Dermis blood vessel endothelial cell (primary cell): ENCODE measurements around the gene PTPRC. TPM values are rescaled to one million over a fixed set of nuclear protein-coding genes. Genes with fewer than 3 reads are reported as not detected.

Experiments used
- DNase-seq: peaks from one replicate; pipeline ENCODE4 v3.0.0; 2010
- total RNA-seq: library from RNA; depleted of rRNA; stranded (reverse); fragments of >200 nt; gene quantifications from 2 replicates; pipeline ENCODE4 v1.2.3, GENCODE V29; 2014

Gene PTPRC
- total RNA-seq, 1 donor from 2014 or later: not detected

- DNase-seq: peak; percentile 3
These were observed 37.4 kb downstream of the PTPRC start for GRCh38 chr1:198676253-198676652.

GRCh38 chr1:198677027-198677426, 38.2 kb downstream of the PTPRC start:
- no peak for DNase-seq

GRCh38 chr1:198677871-198678270, 39.0 kb downstream of the PTPRC start:
- no peak for DNase-seq

- no peak for DNase-seq
These were observed 39.5 kb downstream of the PTPRC start for GRCh38 chr1:198678301-198678836.

- no peak for DNase-seq
These were observed 40.1 kb downstream of the PTPRC start for GRCh38 chr1:198678901-198679329.

- DNase-seq: no peak
These were observed 40.8 kb downstream of the PTPRC start for GRCh38 chr1:198679535-198680173.

GRCh38 chr1:198680174-198680875, 41.5 kb downstream of the PTPRC start:
- DNase-seq: no peak

- no peak for DNase-seq
These were observed 42.4 kb downstream of the PTPRC start for GRCh38 chr1:198681252-198681651.

- DNase-seq: peak; percentile 39
These were observed 43.3 kb downstream of the PTPRC start for GRCh38 chr1:198681831-198682759.

- DNase-seq: no peak
These were observed 44.0 kb downstream of the PTPRC start for GRCh38 chr1:198682850-198683249.

GRCh38 chr1:198683449-198683848, 44.6 kb downstream of the PTPRC start:
- DNase-seq: no peak

- DNase-seq: peak; percentile 63
These were observed 47.4 kb downstream of the PTPRC start for GRCh38 chr1:198686069-198686728.

- no peak for DNase-seq
These were observed 48.6 kb downstream of the PTPRC start for GRCh38 chr1:198687429-198687828.

- DNase-seq: no peak
These were observed 52.2 kb downstream of the PTPRC start for GRCh38 chr1:198691063-198691462.

- DNase-seq: no peak
These were observed 54.5 kb downstream of the PTPRC start for GRCh38 chr1:198693321-198693720.

GRCh38 chr1:198694542-198694941, 55.7 kb downstream of the PTPRC start:
- DNase-seq: no peak

- no peak for DNase-seq
These were observed 57.4 kb downstream of the PTPRC start for GRCh38 chr1:198696211-198696610.

GRCh38 chr1:198699167-198700015, 60.6 kb downstream of the PTPRC start:
- DNase-seq: peak; percentile 65

GRCh38 chr1:198700016-198700392, 61.2 kb downstream of the PTPRC start:
- no peak for DNase-seq

GRCh38 chr1:198700396-198700795, 61.6 kb downstream of the PTPRC start:
- DNase-seq: no peak

- DNase-seq: no peak
These were observed 62.4 kb downstream of the PTPRC start for GRCh38 chr1:198701250-198701649.
